ENCODE data around the gene FBXO40.

DNA sequence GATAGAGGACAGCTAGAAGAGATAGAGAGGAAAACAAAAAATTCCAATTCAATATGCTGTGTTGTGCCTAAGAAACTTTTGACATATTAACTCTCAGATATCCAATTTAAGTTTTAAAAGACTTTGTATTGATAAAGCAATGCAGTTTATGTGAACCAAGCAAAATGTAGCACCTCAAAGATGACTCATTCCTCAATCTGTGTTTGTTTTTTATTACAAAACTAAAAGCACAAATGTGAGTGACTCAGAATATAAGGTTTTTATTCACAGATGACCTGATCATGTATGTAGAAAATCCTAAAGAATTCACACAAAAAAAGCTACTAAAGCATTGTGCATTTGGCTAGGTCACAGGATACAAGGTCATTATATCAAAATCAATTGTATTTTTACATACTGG is 56.5 kb downstream of the FBXO40 start:
- TF ChIP-seq, protein P1, sequence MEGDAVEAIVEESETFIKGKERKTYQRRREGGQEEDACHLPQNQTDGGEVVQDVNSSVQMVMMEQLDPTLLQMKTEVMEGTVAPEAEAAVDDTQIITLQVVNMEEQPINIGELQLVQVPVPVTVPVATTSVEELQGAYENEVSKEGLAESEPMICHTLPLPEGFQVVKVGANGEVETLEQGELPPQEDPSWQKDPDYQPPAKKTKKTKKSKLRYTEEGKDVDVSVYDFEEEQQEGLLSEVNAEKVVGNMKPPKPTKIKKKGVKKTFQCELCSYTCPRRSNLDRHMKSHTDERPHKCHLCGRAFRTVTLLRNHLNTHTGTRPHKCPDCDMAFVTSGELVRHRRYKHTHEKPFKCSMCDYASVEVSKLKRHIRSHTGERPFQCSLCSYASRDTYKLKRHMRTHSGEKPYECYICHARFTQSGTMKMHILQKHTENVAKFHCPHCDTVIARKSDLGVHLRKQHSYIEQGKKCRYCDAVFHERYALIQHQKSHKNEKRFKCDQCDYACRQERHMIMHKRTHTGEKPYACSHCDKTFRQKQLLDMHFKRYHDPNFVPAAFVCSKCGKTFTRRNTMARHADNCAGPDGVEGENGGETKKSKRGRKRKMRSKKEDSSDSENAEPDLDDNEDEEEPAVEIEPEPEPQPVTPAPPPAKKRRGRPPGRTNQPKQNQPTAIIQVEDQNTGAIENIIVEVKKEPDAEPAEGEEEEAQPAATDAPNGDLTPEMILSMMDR (conservative IDR thresholded peaks at IDR 0.05 in 1 of 2, IDR thresholded peaks at IDR 0.05 in 1 of 2; ENCODE audit: extremely low read depth in 1 of 2, insufficient read depth in 1 of 2, low read depth in 1 of 2, low read length in 2 of 2), result no peak
- no peak for TF ChIP-seq EZH2 (IDR thresholded peaks at IDR 0.05; ENCODE audit: borderline replicate concordance, low read length)

All from mammary epithelial cell (primary cell).